Gastroesophageal sphincter (tissue), 2 donors: ENCODE results near the gene ZNF687.

Source experiments
- POLR2A ChIP-seq, 2 donors: fragments of 450-650 bp; IDR thresholded peaks; one replicate each; pipeline ENCODE4 v1.6.1; 2017; ENCODE audit warnings: antibody characterized with exemption in 2 of 2, mild to moderate bottlenecking in 2 of 2, moderate library complexity in 1 of 2
- POLR2AphosphoS5 ChIP-seq: sonication (generic); formaldehyde crosslinking; IDR thresholded peaks from one replicate; pipeline ENCODE4 v1.6.1; 2017; ENCODE audit warnings: antibody characterized with exemption

GRCh38 chr1:151334822-151335221 is 52.7 kb downstream of the ZNF687 start:
- TF ChIP-seq POLR2AphosphoS5 (no peak), POLR2A (IDR thresholded peaks at IDR 0.05) (no peak)
